CD4-positive, alpha-beta T cell (primary cell): ENCODE data around the gene MSI2. TPM values are rescaled to one million over a fixed set of nuclear protein-coding genes. Genes with fewer than 3 reads are reported as not detected.

ENCODE experiments used
- ATAC-seq: fragments of 200-7000 bp; cut with Tn5 transposase; one replicate; pipeline ENCODE4 v1.10.0; 2022; ENCODE audit warnings: mild to moderate bottlenecking; ENCODE audit not compliant: poor library complexity
- CTCF ChIA-PET: fragments of 350-600 bp; sonication (Branson Sonifier 250); formaldehyde crosslinking; loops from one replicate; lab custom pipeline; 2021; ENCODE audit warnings: antibody characterized with exemption, inconsistent platforms; lab: Charles Lee
- POLR2A ChIA-PET: fragments of 350-600 bp; sonication (Branson Sonifier 250); formaldehyde crosslinking; loops from one replicate; lab custom pipeline; 2021; ENCODE audit warnings: antibody characterized with exemption, inconsistent platforms; lab: Charles Lee
- DNase-seq, 14 experiments: peaks; one replicate each; pipeline ENCODE4 v3.0.0-alpha.2; 2013 to 2020; ENCODE audit warnings: mixed read lengths in 2 of 14
- H3K27ac ChIP-seq, 2 donors: one replicate each; pipeline versions ENCODE4 v1.5.1 to v1.7.0; 2013; ENCODE audit warnings: low read length in 2 of 2, low read depth in 1 of 2, mild to moderate bottlenecking in 1 of 2
- H3K27me3 ChIP-seq, 2 experiments: 1 replicate in 1 of 2; 2 replicates in 1 of 2; pipeline versions ENCODE4 v1.6.1 to v1.7.0; 2013; ENCODE audit warnings: low read length in 2 of 2, control low read depth in 1 of 2, mild to moderate bottlenecking in 1 of 2, moderate library complexity in 1 of 2; ENCODE audit not compliant: insufficient read depth in 2 of 2, control insufficient read depth in 1 of 2
- H3K36me3 ChIP-seq: one replicate; pipeline ENCODE4 v1.6.1; 2013; ENCODE audit warnings: low read length, control low read depth; ENCODE audit not compliant: insufficient read depth
- H3K4me1 ChIP-seq: one replicate; pipeline ENCODE4 v1.6.1; 2013; ENCODE audit warnings: low read length, control low read depth; ENCODE audit not compliant: insufficient read depth
- H3K4me3 ChIP-seq: one replicate; pipeline ENCODE4 v1.5.1; 2013; ENCODE audit warnings: mild to moderate bottlenecking, low read length, moderate library complexity
- H3K9me3 ChIP-seq, 2 experiments: 1 replicate in 1 of 2; 2 replicates in 1 of 2; pipeline versions ENCODE4 v1.6.1 to v1.7.0; 2013; ENCODE audit warnings: low read length in 2 of 2, mild to moderate bottlenecking in 2 of 2, control low read depth in 1 of 2, moderate library complexity in 1 of 2; ENCODE audit not compliant: control insufficient read depth in 1 of 2, insufficient read depth in 1 of 2
- H3K27ac Mint-ChIP-seq: one replicate; pipeline ENCODE4 v1.8.0; 2020; ENCODE audit warnings: mixed read lengths
- H3K27me3 Mint-ChIP-seq: one replicate; pipeline ENCODE4 v1.8.0; 2021; ENCODE audit warnings: mixed read lengths
- H3K36me3 Mint-ChIP-seq: one replicate; pipeline ENCODE4 v1.8.0; 2021; ENCODE audit warnings: low read depth, mixed read lengths
- H3K4me1 Mint-ChIP-seq: one replicate; pipeline ENCODE4 v1.8.0; 2021; ENCODE audit warnings: low read depth, mixed read lengths
- H3K4me3 Mint-ChIP-seq: one replicate; pipeline ENCODE4 v1.8.0; 2020; ENCODE audit warnings: mild to moderate bottlenecking, mixed read lengths
- H3K9me3 Mint-ChIP-seq: one replicate; pipeline ENCODE4 v1.8.0; 2020; ENCODE audit warnings: mixed read lengths
- intact Hi-C, 2 experiments: fragments of 100-400 bp; cut with DNase I in 1 of 2; cut with micrococcal nuclease in 1 of 2; formaldehyde crosslinking; loops; one replicate each; pipeline versions ENCODE4 v1.15.1 to v1.9.0; 2023 to 2025; cut with DNase I, micrococcal nuclease
- total RNA-seq, 174 experiments: library from RNA in 2 of 174; stranded (reverse) in 2 of 174; gene quantifications; one replicate each; pipeline ENCODE4 v1.2.3 and lab custom pipeline; 2021 to 2026
- TF ChIP-seq, protein P1 (sequence below): fragments of 200-600 bp; IDR thresholded peaks from one replicate; pipeline ENCODE4 v1.8.0; 2022; ENCODE audit warnings: antibody characterized with exemption, mild to moderate bottlenecking

The MSI2 gene
- total RNA-seq, 2 experiments from 2014 or later = 129 to 132 TPM

DNA sequence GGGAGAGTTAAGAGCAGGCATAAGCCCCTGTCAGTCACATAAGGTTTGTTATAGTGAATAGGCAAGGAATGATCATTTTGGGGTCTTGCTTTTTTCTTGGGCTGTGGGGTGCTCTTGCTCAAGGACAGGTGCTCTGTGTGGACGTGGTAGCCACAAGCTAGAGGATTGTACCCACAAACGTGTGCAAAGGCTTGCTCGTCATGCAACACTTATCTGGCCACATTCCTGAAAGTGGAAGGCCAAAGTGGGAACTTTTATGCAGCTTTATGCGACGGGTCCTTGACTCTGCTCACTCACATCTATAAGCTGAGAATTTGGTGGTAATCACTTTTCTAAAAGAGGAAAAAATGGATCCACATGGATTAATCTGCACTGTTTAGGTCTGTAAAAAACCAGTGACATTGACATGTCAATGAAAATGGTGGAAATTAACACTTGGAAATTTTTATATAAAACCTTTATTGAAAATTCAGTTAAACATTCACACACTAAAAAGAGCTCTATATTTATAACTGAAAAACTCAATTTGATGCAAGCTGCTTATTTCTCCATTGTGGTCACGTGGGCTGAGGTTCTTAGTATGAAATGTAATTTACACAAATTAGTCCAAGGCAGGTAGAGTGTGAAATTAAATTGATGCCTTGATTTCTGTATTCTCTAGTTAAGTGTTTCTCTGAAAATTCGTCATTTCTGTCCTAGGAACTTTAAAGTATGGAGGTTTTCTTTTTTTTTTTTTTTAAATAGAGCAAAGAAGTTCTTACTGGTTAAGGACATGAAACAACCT lies 162.3 kb downstream of the MSI2 start:
- ATAC-seq (no peak), DNase-seq (no peak)
- Mint-ChIP-seq H3K27me3 (no peaks in the 10 kb centered on the region), H3K4me3 (no peak overlapping the region), H3K9me3 (no peaks in the 10 kb centered on the region), H3K36me3 (peaks cover 6% of the 10 kb centered on the region), H3K4me1 (peaks cover 49% of the 10 kb centered on the region), H3K27ac (no peak overlapping the region)
- POLR2A ChIA-PET = no interaction called here
- Histone ChIP-seq H3K4me1 (no peaks in the 10 kb centered on the region), H3K36me3 (peaks cover 3% of the 10 kb centered on the region), H3K27me3 (no peaks in the 10 kb centered on the region), H3K9me3 (no peaks in the 10 kb centered on the region), H3K4me3 (no peak overlapping the region), H3K27ac (no peak overlapping the region)
- intact Hi-C loops = no loop called here
- TF ChIP-seq, protein P1, sequence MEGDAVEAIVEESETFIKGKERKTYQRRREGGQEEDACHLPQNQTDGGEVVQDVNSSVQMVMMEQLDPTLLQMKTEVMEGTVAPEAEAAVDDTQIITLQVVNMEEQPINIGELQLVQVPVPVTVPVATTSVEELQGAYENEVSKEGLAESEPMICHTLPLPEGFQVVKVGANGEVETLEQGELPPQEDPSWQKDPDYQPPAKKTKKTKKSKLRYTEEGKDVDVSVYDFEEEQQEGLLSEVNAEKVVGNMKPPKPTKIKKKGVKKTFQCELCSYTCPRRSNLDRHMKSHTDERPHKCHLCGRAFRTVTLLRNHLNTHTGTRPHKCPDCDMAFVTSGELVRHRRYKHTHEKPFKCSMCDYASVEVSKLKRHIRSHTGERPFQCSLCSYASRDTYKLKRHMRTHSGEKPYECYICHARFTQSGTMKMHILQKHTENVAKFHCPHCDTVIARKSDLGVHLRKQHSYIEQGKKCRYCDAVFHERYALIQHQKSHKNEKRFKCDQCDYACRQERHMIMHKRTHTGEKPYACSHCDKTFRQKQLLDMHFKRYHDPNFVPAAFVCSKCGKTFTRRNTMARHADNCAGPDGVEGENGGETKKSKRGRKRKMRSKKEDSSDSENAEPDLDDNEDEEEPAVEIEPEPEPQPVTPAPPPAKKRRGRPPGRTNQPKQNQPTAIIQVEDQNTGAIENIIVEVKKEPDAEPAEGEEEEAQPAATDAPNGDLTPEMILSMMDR = no peak
- CTCF ChIA-PET = interaction anchor here (1.0 kb wide), 1 partner anchor 176 kb away, joined by 4 read pairs; no protein-coding TSS in a partner anchor

DNA sequence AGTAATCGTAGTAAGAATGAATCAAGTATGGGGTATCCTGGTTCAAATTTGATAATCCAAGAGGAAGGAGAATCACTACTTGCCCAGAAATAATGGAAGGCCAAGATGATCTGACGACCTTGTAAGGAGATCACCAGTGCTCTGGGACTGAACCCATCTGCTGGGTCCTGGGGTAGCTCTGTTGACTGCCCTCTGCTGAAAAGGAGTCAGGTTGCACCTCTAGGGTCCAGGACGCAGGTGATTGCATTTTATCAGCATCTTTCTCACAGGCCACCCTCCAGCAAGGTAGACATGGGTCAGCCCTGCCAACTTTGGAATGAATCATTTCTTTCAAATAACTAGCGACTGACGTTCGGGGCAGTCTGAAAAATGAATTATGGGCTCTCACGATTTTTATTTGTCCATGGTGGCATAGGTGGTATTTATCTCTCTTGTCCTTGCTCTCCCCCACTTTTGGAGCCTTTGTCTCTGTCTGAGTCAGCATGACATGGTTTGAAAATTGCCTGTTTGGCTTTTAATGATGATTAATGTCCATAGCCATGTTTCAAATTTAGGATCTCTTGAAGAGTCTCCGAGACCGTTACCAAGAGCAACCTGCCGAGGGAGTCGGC lies 163.7 kb downstream of the MSI2 start:
- DNase-seq (no peak), ATAC-seq (no peak)
- Mint-ChIP-seq H3K4me3 (no peak overlapping the region), H3K27ac (no peak overlapping the region), H3K27me3 (no peaks in the 10 kb centered on the region), H3K36me3 (no peaks in the 10 kb centered on the region), H3K4me1 (peaks cover 54% of the 10 kb centered on the region), H3K9me3 (no peaks in the 10 kb centered on the region)
- POLR2A ChIA-PET = no interaction called here
- TF ChIP-seq, protein P1 = no peak
- Histone ChIP-seq H3K36me3 (peaks cover 3% of the 10 kb centered on the region), H3K27ac (no peak overlapping the region), H3K27me3 (no peaks in the 10 kb centered on the region), H3K4me1 (peaks cover 9% of the 10 kb centered on the region), H3K9me3 (no peaks in the 10 kb centered on the region), H3K4me3 (no peak overlapping the region)
- intact Hi-C loops = no loop called here
- CTCF ChIA-PET = interaction anchor here (1.9 kb wide), 1 partner anchor 177 kb away, joined by 5 read pairs; no protein-coding TSS in a partner anchor

DNA sequence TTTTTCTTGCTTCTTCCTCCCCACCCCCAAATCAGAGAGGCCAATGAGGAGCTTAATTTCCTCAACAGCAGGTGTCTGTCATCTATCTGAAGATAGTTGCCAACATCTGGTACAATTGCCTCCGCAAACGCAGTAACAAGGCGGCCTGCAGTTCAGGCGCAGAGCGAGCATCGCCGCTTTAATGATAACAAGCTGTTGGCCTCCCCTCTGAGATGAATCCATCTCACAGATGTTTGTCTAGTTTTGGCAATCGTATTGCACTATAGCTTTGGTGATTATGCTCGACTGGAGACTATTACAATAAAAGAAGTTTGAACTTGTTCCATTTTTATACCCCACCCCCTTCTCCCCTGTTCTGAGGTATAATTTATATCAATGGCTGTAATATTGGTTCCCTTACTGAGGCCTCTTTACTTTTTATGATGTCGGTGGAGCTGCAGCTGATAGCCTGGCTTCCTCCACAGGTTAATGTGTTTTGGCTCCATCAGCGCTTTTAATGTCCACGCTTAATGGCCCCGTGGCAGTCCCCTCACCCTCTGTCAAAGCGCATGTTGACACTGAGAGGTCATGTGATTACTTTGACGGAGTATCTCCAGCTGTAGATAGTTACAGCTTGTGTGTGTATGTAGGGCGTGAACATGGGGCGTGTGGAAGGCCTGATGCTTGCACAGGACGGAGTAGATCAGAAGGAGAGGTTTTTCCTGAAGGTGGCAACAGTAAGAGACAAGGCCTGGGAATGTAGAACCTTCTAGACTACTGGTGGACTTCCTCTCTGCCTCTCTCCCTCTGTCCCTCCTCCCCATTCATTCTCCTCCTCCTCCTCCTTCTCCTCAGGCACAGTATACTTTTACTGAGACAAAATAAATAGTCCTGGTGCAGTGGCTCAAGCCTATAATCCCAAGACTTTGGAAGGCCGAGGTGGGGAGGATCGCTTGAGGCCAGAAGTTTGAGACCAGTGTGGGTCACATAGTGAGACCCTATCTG lies 164.7 kb downstream of the MSI2 start:
- Histone ChIP-seq H3K36me3 (peaks cover 3% of the 10 kb centered on the region), H3K9me3 (no peaks in the 10 kb centered on the region), H3K27ac (no peak overlapping the region), H3K4me1 (peaks cover 9% of the 10 kb centered on the region), H3K27me3 (no peaks in the 10 kb centered on the region), H3K4me3 (no peak overlapping the region)
- DNase-seq = no peak
- Mint-ChIP-seq H3K27ac (no peak overlapping the region), H3K36me3 (no peaks in the 10 kb centered on the region), H3K4me3 (no peak overlapping the region), H3K9me3 (no peaks in the 10 kb centered on the region), H3K4me1 (peaks cover 64% of the 10 kb centered on the region), H3K27me3 (no peaks in the 10 kb centered on the region)
- CTCF ChIA-PET = interaction anchor here (1.9 kb wide), 1 partner anchor 178 kb away, joined by 5 read pairs; no protein-coding TSS in a partner anchor
- TF ChIP-seq, protein P1 = no peak
- ATAC-seq = no peak
- POLR2A ChIA-PET = no interaction called here
- intact Hi-C loops = no loop called here
